Measurements from ENCODE around the gene ATG2B.

DNA sequence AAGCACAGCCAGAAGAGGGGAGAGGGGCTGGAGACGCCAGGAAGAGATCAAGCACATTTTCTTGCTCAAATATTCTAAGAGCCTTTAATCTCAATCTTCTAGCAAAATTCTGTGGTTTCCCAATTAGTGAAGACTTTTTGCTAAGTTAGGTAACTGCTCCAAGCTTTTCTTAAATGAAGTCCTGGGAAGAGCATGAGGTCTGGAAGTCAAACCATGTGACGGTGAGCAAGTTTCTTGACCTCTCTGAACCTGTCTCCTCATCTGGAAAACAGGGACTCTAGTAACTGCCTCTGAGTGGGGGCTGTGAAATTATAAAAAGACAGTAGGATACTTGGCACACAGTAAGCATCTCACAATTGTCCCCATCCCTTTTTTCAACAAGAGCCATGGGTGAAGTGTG lies 83.0 kb downstream of the ATG2B start:
- TF ChIP-seq CTCF (conservative IDR thresholded peaks at IDR 0.05; ENCODE audit: low read length) (no peak), EZH2phosphoT487 (IDR thresholded peaks at IDR 0.05; ENCODE audit: borderline replicate concordance) (no peak)

All from Loucy (cell line).